HG03378 (cell line): ENCODE measurements around the gene CBARP.

Source experiments
- ATAC-seq: cut with Tn5 transposase; IDR thresholded peaks from one replicate; pipeline ENCODE4 v1.9.1; 2021; ENCODE audit warnings: mild to moderate bottlenecking, moderate library complexity; ENCODE audit not compliant: unreplicated experiment

Gene CBARP

GRCh38 chr19:1266129-1266915 lies 28.5 kb upstream of the CBARP start:
- ATAC-seq, result no peak

GRCh38 chr19:1265615-1266128 lies 27.9 kb upstream of the CBARP start:
- no peak for ATAC-seq

GRCh38 chr19:1264801-1265614 lies 27.2 kb upstream of the CBARP start:
- no peak for ATAC-seq

GRCh38 chr19:1263188-1263587 lies 25.4 kb upstream of the CBARP start:
- no peak for ATAC-seq

GRCh38 chr19:1262623-1263123 lies 24.9 kb upstream of the CBARP start:
- ATAC-seq, result no peak

GRCh38 chr19:1261798-1262622 lies 24.2 kb upstream of the CBARP start:
- ATAC-seq, result no peak

GRCh38 chr19:1261538-1261797 lies 23.7 kb upstream of the CBARP start:
- ATAC-seq, result no peak

- no peak for ATAC-seq
Measured at GRCh38 chr19:1260749-1261537, 23.1 kb upstream of the CBARP start.

- ATAC-seq, result no peak
Measured at GRCh38 chr19:1259876-1260748, 22.3 kb upstream of the CBARP start.

- peak; percentile 30 for ATAC-seq
Measured at GRCh38 chr19:1259206-1259875, 21.5 kb upstream of the CBARP start.

GRCh38 chr19:1258707-1259205 lies 21.0 kb upstream of the CBARP start:
- ATAC-seq, result no peak

GRCh38 chr19:1258163-1258492 lies 20.3 kb upstream of the CBARP start:
- ATAC-seq, result no peak

- ATAC-seq, result no peak
Measured at GRCh38 chr19:1257475-1258162, 19.8 kb upstream of the CBARP start.

- no peak for ATAC-seq
Measured at GRCh38 chr19:1256646-1257474, 19.1 kb upstream of the CBARP start.

GRCh38 chr19:1255186-1256161 lies 17.7 kb upstream of the CBARP start:
- no peak for ATAC-seq

- ATAC-seq, result no peak
Measured at GRCh38 chr19:1254530-1255185, 16.9 kb upstream of the CBARP start.
